Activated gamma-delta T cell treated with anti-CD3 and anti-CD28 coated beads, Interleukin-2, amount 50 U/mL, for 16 hours (primary cell): Measurements from ENCODE around the gene AOAH.
"Not testable (repeated sequence)": the region's sequence is repeated elsewhere in the genome, so short reads cannot be mapped to it uniquely, and the experiment has no call there.

ENCODE experiments used
- DNase-seq: peaks from one replicate; pipeline ENCODE4 v3.0.0-alpha.2; 2020; ENCODE audit warnings: low read depth

Gene AOAH

GRCh38 chr7:36736899-36737211, 12.6 kb upstream of the AOAH start:
- DNase-seq = no peak

DNA sequence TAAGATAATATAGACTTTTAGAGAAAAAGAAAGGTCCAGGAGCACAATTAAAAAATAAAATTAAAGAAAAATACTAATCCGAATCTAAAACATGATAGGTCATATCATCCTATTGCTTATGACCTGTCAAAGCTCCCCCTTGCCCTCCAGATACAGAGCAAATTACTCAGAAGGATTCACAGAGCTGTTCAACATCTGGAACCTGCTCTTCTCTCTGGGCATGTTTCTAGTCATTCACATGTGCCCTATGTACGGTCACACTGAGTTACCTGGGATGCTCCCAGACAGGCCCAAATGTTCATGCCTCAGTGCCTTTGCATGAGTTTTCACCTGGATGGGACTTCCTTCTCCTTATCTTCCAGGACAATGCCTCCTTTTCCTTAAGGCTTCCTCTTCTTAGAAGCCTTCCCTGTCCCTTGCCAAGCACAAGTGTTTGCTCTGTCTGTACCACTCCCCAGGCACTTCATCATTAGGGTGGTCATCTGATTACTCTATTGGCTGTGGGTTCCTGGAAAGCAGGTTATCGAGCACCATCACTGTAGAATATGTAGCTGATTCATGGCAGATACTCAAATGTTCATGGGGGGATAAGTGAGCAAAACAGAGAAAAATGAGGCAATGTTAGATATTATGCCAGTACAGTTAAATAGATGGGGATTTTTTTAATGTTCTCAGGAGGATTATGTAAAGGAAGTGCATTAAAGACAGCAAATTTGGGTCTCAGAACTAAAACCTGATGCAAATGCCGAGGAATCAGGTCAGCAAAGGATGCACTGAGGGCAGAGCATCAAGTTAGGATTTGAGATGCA, 12.0 kb upstream of the AOAH start:
- DNase-seq = no peak

GRCh38 chr7:36735172-36735571, 10.9 kb upstream of the AOAH start:
- DNase-seq = no peak

DNA sequence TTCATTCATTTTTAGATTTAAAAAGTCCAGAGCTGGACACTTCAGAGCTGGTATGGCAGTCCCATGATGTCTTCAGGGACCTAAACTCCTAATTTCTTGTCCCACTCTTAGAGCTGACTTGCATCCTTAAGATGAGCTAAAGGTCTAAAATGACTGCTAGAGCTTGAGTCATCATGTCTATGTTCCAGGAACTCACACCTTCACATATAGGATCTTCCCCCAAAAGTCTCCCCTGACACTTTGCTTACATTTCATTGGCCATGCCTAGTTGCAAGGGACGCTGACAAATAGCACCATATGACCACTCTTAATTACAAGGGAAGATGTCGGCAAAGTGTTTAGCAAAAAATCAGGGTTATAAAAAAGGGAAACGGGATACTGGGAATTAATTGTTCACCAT, 10.4 kb upstream of the AOAH start:
- no peak for DNase-seq

- no peak for DNase-seq
Measured at GRCh38 chr7:36733411-36733810, 9.1 kb upstream of the AOAH start.

GRCh38 chr7:36732806-36733205, 8.5 kb upstream of the AOAH start:
- DNase-seq = no peak

DNA sequence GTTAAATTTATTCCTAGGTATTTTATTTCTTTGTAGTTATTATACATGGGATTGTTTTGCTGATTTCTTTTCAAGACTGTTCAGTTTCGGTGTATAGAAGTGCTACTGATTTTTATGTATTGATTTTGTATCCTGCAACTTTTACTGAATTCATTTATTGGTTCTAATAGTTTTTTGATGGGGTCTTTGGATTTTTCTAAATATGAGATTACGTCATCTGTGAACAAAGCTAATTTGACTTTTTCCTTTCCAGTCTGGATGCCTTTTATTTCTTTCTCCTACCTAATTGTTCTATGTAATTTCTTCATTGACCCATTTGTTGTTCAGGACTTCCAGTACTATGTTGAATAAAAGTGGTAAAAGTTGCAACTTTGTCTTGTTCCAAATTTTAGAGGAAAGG, 5.8 kb upstream of the AOAH start:
- DNase-seq = no peak

GRCh38 chr7:36728143-36728542, 3.8 kb upstream of the AOAH start:
- DNase-seq = no peak

GRCh38 chr7:36726806-36727503, 2.7 kb upstream of the AOAH start:
- DNase-seq = no peak

- DNase-seq = no peak
Measured at GRCh38 chr7:36726311-36726710, 2.0 kb upstream of the AOAH start.

DNA sequence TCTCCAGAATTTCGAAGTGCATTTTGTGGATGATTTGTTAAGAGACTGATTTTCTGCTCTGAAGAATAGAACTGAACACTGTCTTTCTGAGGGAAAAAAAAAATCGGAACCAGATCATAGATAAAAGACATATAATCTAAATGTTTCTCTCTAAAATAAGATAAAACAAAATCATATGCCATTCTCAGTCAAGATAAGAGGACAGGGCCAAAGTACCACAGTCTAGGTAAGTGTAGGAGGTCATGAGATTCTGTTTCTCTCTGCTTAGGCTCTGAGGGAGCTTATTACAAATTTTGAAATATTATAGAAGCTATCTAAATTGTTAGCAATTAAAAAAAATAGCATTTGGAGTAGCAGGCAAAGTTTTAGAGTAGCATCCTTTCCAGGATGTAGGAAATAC, 702 bp upstream of the AOAH start:
- DNase-seq = no peak

- DNase-seq = no peak
Measured at GRCh38 chr7:36723291-36723690, 1.0 kb downstream of the AOAH start.

GRCh38 chr7:36719083-36719632, 5.1 kb downstream of the AOAH start:
- no peak for DNase-seq

GRCh38 chr7:36717586-36717985, 6.7 kb downstream of the AOAH start:
- DNase-seq = no peak

- DNase-seq = not testable (repeated sequence)
Measured at GRCh38 chr7:36716802-36717201, 7.5 kb downstream of the AOAH start.

GRCh38 chr7:36712015-36712414, 12.3 kb downstream of the AOAH start:
- DNase-seq = no peak

DNA sequence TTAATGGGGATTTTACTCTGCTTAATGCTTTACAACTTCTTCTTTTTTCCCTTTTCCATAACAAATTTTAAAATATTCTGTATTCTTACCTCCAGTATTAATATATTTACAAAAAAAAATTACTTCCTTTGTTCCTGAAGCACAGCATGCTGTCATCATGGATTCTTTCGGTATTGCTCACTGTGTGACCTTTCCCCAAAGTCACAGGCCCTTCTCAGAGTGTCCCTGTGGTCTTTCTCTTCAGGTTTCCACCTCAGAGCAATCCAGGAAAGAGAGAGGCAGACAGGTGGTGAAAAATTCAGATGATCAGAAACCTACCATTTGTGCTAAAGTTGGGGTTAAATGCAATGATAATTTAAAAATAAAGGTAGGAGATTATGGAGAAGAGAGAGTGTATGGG, 13.0 kb downstream of the AOAH start:
- DNase-seq = no peak

DNA sequence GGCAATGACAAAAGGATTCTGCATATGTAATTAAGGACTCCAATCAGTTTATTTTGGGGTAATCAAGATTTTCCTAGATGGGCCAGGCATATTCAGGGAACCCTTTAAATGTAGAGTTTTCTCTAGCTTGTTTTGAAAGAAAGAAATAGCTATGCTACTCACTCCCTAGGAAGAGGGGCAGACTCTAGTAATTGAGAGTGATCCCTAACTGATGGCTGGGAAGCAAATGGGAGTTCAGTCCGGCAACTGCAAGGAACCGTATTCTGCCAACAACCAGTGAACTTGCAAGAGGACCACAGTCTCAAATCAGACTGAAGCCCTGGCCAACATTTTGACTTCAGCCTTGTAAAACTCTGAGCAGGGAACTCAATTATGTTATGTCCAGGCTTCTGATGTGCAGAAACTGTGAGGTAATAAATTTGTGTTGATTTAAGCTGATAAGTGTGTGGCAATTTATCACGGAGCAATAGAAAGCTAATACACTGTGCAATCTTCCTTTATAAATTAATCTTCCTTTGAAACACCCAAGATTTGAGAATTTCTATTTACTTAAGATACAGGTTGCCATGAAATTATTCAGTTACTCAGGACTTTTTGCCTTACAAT, 14.0 kb downstream of the AOAH start:
- no peak for DNase-seq

DNA sequence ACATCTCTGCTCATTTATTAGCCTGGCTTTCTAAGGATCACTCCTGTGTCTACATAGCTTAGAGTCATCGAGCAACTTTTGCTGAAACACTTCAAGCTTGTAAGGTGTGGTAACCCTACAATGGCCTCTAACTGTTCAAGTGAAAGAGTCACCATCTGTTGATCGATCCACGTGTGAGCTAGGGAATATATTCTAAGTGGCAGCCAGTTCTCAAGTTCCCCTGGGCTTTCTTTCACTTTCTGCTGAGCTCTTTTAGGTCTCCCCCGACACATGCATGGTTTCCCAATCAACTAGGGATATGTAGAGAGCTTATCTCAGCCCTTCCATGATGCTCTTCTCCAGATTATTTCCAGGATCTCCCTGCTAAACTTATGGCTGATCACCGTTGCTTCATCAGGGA, 15.5 kb downstream of the AOAH start:
- DNase-seq = no peak

GRCh38 chr7:36707898-36708297, 16.4 kb downstream of the AOAH start:
- DNase-seq = no peak

DNA sequence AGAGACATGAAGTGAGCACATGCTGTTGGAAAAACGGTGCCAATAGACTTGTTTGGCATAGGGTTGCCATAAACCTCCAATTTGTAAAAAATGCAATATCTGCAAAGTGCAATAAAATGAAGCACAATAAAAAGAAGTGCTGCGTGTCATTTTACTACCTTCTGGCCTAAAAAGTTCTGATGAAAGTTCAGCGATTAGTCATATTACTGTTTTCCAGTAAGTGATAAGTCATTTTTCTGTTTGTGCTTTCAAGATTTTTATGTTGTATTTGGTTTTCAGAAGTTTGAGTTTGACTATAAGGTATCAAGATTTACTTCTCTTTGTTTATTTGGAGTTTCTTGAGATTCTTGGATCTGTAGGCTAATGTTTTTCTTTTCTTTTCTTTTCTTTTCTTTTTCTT, 16.8 kb downstream of the AOAH start:
- DNase-seq = no peak

GRCh38 chr7:36703860-36704259, 20.4 kb downstream of the AOAH start:
- DNase-seq = not testable (repeated sequence)

DNA sequence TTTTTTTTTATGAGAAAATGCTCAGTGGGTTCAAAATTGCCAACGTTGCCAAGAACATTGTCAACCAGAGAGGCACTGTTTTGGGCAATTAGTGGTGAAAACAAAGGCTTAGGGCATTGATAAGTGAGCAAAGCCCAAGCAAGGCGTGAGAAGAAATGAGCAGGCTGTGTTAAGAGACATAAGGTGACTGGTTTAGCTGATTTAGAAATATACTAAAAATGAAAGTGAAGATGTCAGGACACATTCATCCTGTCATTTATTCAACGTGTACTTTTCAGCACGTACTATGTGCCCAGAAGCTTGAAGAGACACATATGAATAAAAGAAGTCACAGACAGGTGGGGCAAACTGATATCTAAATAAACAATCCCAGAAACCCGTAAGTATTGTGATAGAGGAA, 31.8 kb downstream of the AOAH start:
- DNase-seq = no peak
